Measurements from ENCODE around the gene NFAT5. TPM values are rescaled to one million over a fixed set of nuclear protein-coding genes. Genes with fewer than 3 reads are reported as not detected.

Gene NFAT5
- total RNA-seq, 1 donor from 2014 or later: 48.3 TPM

DNA sequence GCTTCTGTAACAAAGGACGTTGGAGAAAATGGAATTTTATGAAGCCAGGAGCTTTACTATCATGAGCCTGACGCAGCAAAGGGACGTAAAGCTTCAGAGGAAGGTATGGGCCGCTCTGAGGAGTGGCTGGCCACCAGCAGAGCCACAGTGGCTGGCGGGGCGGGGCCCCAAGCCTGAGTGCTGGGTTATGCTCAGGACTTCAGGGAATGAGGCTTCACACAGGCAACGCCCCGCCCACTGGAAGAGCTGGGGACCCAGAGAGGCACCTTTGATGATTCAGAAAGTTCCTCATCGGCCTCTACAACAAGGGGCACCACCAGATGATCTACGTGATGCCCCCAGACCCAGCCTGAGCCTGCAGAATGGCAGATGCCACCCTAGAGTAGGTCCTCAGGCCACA lies 180.2 kb downstream of the NFAT5 start:
- Mint-ChIP-seq H3K27me3 (no peaks in the 10 kb centered on the region), H3K36me3 (ENCODE audit: low read depth) (peaks cover 88% of the 10 kb centered on the region), H3K4me3 (no peak overlapping the region), H3K9me3 (no peaks in the 10 kb centered on the region), H3K4me1 (no peaks in the 10 kb centered on the region), H3K27ac (no peak overlapping the region)
- POLR2A ChIA-PET: interaction anchor here (1.4 kb wide), 1 partner anchor 9 kb away, joined by 4 read pairs; the partner anchor contains the start of gene NOB1
- DNase-seq (no peak), ATAC-seq (ENCODE audit: low read depth) (no peak)
- intact Hi-C loops (cut with micrococcal nuclease): no loop called here
- CTCF ChIA-PET: interaction anchor here (1.0 to 1.3 kb wide), 2 partner anchors 8 to 37 kb away, joined by 3 read pairs; partner anchors contain the start of gene NOB1
- TF ChIP-seq, protein P1, sequence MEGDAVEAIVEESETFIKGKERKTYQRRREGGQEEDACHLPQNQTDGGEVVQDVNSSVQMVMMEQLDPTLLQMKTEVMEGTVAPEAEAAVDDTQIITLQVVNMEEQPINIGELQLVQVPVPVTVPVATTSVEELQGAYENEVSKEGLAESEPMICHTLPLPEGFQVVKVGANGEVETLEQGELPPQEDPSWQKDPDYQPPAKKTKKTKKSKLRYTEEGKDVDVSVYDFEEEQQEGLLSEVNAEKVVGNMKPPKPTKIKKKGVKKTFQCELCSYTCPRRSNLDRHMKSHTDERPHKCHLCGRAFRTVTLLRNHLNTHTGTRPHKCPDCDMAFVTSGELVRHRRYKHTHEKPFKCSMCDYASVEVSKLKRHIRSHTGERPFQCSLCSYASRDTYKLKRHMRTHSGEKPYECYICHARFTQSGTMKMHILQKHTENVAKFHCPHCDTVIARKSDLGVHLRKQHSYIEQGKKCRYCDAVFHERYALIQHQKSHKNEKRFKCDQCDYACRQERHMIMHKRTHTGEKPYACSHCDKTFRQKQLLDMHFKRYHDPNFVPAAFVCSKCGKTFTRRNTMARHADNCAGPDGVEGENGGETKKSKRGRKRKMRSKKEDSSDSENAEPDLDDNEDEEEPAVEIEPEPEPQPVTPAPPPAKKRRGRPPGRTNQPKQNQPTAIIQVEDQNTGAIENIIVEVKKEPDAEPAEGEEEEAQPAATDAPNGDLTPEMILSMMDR (IDR thresholded peaks at IDR 0.05): no peak

DNA sequence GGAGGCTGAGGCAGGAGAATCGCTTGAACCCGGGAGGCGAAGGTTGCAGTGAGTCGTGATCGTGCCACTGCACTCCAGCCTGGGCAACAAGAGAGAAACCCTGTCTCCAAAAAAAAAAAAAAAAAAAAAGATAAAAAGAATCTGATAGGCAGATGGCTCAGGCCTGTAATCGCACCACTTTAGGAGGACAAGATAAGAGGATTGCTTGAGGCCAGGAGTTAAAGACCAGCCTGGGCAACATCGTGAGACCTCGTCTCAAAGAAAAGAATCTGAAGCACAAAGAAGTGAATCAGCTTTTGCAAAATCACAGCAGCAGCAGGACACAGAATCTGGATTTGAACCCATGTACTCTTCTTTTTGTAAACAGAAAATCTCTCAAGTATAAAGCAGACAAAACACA lies 181.3 kb downstream of the NFAT5 start:
- H3K36me3 Mint-ChIP-seq (ENCODE audit: low read depth): peaks cover 88% of the 10 kb centered on the region
- ATAC-seq (ENCODE audit: low read depth) (no peak), DNase-seq (no peak)
- H3K27ac Mint-ChIP-seq: no peak overlapping the region
- no peaks in the 10 kb centered on the region for H3K9me3 Mint-ChIP-seq
- ChIA-PET CTCF (no interaction called here), POLR2A (no interaction called here)
- H3K27me3 Mint-ChIP-seq: no peaks in the 10 kb centered on the region
- TF ChIP-seq, protein P1 (IDR thresholded peaks at IDR 0.05): no peak
- no peak overlapping the region for H3K4me3 Mint-ChIP-seq
- intact Hi-C loops (cut with micrococcal nuclease): no loop called here
- peaks cover 1% of the 10 kb centered on the region for H3K4me1 Mint-ChIP-seq

- POLR2A ChIA-PET: interaction anchor here (0.6 kb wide), 1 partner anchor 411 kb away, joined by 4 read pairs; no protein-coding TSS in a partner anchor
- CTCF ChIA-PET: no interaction called here
- H3K27me3 Mint-ChIP-seq: no peaks in the 10 kb centered on the region
- peaks cover 79% of the 10 kb centered on the region for H3K36me3 Mint-ChIP-seq (ENCODE audit: low read depth)
- no peak overlapping the region for H3K27ac Mint-ChIP-seq
- H3K4me3 Mint-ChIP-seq: no peak overlapping the region
- H3K4me1 Mint-ChIP-seq: peaks cover 18% of the 10 kb centered on the region
- intact Hi-C loops (cut with micrococcal nuclease): no loop called here
- TF ChIP-seq, protein P1 (IDR thresholded peaks at IDR 0.05): no peak
- H3K9me3 Mint-ChIP-seq: no peaks in the 10 kb centered on the region
- ATAC-seq (ENCODE audit: low read depth) (no peak), DNase-seq (no peak)
These were observed 183.1 kb downstream of the NFAT5 start for GRCh38 chr16:69748694-69749345.

DNA sequence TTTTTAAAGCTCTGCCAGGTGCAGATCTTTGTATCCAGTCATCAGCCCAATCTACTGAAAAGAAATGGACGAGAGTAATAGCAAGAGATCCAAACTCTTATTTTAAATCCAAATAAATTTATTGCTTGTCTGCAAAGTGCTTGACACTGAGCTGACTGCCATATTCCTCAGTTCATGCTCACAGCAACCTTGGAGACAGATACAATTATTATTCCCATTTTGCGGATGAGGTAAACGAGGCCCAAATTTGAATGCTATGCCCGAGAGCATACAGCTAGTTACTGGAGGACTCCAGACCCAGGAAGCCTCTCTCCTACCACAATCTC lies 188.3 kb downstream of the NFAT5 start:
- ChIA-PET CTCF (interaction anchor here (0.9 to 2.7 kb wide), 8 partner anchors 9 to 358 kb away, joined by 3 to 46 read pairs (median 8); partner anchors contain the start of gene NQO1), POLR2A (interaction anchor here (0.6 to 2.2 kb wide), 21 partner anchors 8 to 423 kb away, joined by 3 to 38 read pairs (median 5); partner anchors contain the start of genes CYB5B, NQO1, PDF and TERF2)
- Mint-ChIP-seq H3K27ac (peak overlapping the region; percentile 99), H3K4me1 (peaks cover 26% of the 10 kb centered on the region), H3K27me3 (peaks cover 3% of the 10 kb centered on the region), H3K36me3 (ENCODE audit: low read depth) (peaks cover 34% of the 10 kb centered on the region), H3K4me3 (peak overlapping the region; percentile 100), H3K9me3 (no peaks in the 10 kb centered on the region)
- ATAC-seq (ENCODE audit: low read depth) (no peak), DNase-seq (no peak)
- TF ChIP-seq, protein P1 (IDR thresholded peaks at IDR 0.05): no peak
- intact Hi-C loops (cut with micrococcal nuclease): loop anchor here (1.0 kb wide), 2 partner anchors 8 to 45 kb away; partner anchors contain the start of gene WWP2

Other genes starting within 250 kb of the NFAT5 start
- gene PDF, start 235.4 kb upstream of the NFAT5 start, total RNA-seq: 11.1 and 15.3 TPM in 2 replicates
- 40.5 and 45.4 TPM in 2 replicates for gene COG8, start 226.4 kb upstream of the NFAT5 start, total RNA-seq
- gene NIP7, start 226.2 kb upstream of the NFAT5 start, total RNA-seq: 42.4 and 44.3 TPM in 2 replicates
- 2.0 and 2.8 TPM in 2 replicates for gene TMED6, start 214.2 kb upstream of the NFAT5 start, total RNA-seq
- 48.4 and 50.3 TPM in 2 replicates for gene TERF2, start 180.0 kb upstream of the NFAT5 start, total RNA-seq
- 112 and 115 TPM in 2 replicates for gene CYB5B, start 141.3 kb upstream of the NFAT5 start, total RNA-seq
- gene NQO1, start 160.6 kb downstream of the NFAT5 start, total RNA-seq: 5.4 and 5.5 TPM in 2 replicates
- gene NOB1, start 189.0 kb downstream of the NFAT5 start, total RNA-seq: 76.1 and 78.8 TPM in 2 replicates
- 69.4 and 80.8 TPM in 2 replicates for gene WWP2, start 196.4 kb downstream of the NFAT5 start, total RNA-seq

Data from activated B cell treated with CpG ODN at 0.5 μM for 24 hours (primary cell).